ENCODE measurements around the gene SMARCC2.
A peak's percentile ranks its signal among the peaks of the same experiment; 100 is the strongest.
"Not testable (repeated sequence)": the region's sequence is repeated elsewhere in the genome, so short reads cannot be mapped to it uniquely, and the experiment has no call there.

Gene SMARCC2

GRCh38 chr12:56129206-56129941 lies 59.9 kb downstream of the SMARCC2 start:
- Mint-ChIP-seq H3K4me3 (peak overlapping the region; percentile 100), H3K27ac (peak overlapping the region; percentile 93), H3K4me1 (peaks cover 68% of the 10 kb centered on the region), H3K9me3 (no peaks in the 10 kb centered on the region), H3K27me3 (no peaks in the 10 kb centered on the region), H3K36me3 (peaks cover 39% of the 10 kb centered on the region)
- peak; percentile 69 for ATAC-seq

DNA sequence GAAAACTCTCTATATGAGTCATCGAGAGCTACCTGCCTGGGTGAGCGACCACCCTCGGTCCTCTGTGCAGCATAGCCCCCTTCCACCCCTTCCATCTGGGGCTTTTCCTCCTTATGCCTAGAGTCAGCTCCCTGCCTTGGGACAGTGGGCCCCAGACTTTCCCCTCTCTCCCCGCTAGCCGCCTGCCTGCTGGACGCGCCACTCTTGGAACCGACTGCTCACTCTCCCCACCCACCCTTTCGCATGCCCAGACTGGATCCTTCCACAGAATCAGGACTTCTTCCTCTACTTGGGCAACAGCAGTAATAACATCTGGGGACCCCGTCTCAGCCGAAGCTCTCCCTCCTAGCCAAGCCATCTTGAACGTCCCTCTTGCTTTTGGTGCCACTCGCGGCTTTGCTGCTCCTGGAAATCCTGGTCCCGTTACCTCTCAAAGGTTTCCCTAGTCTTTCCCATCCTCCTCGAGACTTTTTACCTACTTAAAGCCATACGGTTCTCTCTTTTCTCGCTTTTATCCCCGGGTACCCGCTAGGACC lies 60.5 kb downstream of the SMARCC2 start:
- H3K4me3 Mint-ChIP-seq: peak overlapping the region; percentile 100
- H3K4me1 Mint-ChIP-seq: peaks cover 68% of the 10 kb centered on the region
- peaks cover 33% of the 10 kb centered on the region for H3K36me3 Mint-ChIP-seq
- peak overlapping the region; percentile 93 for H3K27ac Mint-ChIP-seq
- no peaks in the 10 kb centered on the region for H3K9me3 Mint-ChIP-seq
- H3K27me3 Mint-ChIP-seq: no peaks in the 10 kb centered on the region
- no peak for ATAC-seq

DNA sequence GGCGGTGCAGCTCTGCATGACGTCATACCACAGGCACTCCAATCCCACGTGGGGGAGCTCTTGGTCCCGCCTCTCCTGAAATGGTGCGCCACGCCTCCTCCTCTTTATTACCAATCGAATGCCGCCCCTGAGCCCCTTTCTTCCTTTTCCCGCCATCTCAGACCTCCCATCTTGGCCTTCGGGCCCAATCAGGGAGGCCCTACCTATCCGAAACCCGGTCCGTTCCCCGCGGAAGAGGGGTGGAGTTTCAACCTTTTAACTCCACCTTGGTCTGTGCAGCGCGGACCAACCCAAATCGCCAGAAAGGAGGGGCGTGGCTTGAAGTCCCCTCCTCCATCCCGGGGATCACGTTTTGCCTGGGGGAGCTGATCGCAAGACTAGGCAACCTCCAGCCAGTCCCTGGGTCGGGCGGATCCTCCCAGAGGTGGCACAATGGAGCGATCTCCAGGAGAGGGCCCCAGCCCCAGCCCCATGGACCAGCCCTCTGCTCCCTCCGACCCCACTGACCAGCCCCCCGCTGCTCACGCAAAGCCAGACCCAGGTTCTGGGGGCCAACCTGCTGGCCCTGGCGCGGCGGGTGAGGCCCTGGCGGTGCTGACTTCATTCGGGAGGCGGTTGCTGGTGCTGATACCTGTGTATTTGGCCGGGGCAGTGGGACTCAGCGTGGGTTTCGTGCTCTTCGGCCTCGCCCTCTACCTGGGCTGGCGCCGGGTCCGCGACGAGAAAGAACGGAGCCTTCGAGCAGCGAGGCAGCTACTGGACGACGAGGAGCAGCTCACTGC lies 61.2 kb downstream of the SMARCC2 start, which contains the start of gene ESYT1:
Gene ESYT1, plus strand, starts transcription at position 380 of the 782 bp plus-strand sequence. Its CDS starts 53 bp downstream, at position 433.
- H3K27ac Mint-ChIP-seq: peak within 1 kb of the TSS; percentile 93
- no peaks in the 10 kb centered on the region for H3K9me3 Mint-ChIP-seq
- H3K4me1 Mint-ChIP-seq: peaks cover 68% of the 10 kb centered on the region
- H3K36me3 Mint-ChIP-seq: peaks cover 27% of the 10 kb centered on the region
- no peaks in the 10 kb centered on the region for H3K27me3 Mint-ChIP-seq
- peak; percentile 97 for ATAC-seq
- H3K4me3 Mint-ChIP-seq: peak within 1 kb of the TSS; percentile 100

DNA sequence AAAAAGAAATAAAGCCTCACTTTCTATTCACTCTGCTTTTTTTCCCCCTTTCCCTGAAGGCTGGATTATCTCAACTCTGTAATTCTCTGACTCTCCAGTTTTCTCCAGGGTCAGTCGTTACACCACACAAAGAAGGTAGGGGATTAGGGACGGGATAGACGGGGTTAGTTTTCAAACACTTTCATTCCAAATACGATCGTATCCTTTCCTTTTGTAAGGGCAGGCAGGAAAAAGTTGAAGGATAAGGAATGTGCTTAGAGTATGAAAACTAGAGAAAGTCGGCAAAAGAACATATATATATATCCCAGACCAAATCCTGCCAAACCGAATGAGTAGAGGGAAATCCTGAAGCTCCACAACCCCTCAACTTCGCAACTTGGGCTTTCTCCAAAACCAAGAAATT lies 61.8 kb downstream of the SMARCC2 start:
- Mint-ChIP-seq H3K36me3 (peaks cover 24% of the 10 kb centered on the region), H3K4me1 (peaks cover 65% of the 10 kb centered on the region), H3K27me3 (no peaks in the 10 kb centered on the region), H3K27ac (peak overlapping the region; percentile 93), H3K9me3 (no peaks in the 10 kb centered on the region), H3K4me3 (peak overlapping the region; percentile 100)
- no peak for ATAC-seq

DNA sequence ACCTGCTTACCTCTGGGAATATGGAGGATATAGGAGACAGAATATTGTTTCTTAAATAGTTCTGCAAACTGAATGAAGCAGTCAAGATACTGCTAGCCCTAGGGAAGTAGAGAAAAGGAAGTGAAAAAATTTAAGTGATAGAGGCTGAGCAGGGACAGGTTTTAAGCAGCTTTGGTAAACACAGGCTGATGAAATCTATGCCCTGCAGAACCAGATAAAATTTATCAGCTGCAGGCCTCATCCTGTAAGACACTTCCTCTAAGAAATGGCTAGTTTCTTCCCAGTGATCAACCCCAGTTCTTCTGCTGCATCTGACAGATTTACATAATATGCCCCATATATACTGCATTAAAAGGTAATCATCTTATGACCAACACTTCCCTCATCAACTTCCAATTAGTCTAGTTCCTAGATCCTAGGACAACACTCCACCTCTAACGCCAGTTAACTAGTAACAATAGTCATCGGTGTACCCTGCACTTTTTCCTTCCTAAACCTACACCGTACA lies 62.5 kb downstream of the SMARCC2 start:
- H3K36me3 Mint-ChIP-seq: peaks cover 17% of the 10 kb centered on the region
- peak overlapping the region; percentile 93 for H3K27ac Mint-ChIP-seq
- peaks cover 58% of the 10 kb centered on the region for H3K4me1 Mint-ChIP-seq
- no peak for ATAC-seq
- H3K4me3 Mint-ChIP-seq: peak overlapping the region; percentile 17
- H3K27me3 Mint-ChIP-seq: no peaks in the 10 kb centered on the region
- H3K9me3 Mint-ChIP-seq: no peaks in the 10 kb centered on the region

DNA sequence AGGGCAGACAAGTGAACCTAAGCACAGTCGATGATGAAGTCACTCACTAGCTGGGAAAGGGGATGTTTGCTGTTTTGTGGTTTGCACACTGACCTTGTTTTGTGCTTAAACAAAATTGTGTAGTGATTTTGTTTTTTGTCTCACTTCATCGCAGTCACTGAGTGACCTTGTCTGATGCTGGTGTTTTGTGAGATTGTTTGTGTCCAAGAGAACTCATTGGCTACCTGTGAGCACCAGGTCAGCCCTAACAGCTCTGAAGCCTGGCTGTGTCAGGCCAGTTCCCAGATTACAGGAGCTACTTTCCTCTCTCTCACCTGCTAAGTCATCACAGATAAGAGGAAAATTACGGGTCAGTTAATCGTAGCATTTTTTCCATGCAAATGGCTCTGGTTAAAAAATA lies 65.2 kb downstream of the SMARCC2 start:
- Mint-ChIP-seq H3K27ac (peak overlapping the region; percentile 40), H3K9me3 (no peaks in the 10 kb centered on the region), H3K36me3 (peaks cover 10% of the 10 kb centered on the region), H3K4me3 (no peak overlapping the region), H3K4me1 (peaks cover 49% of the 10 kb centered on the region), H3K27me3 (no peaks in the 10 kb centered on the region)
- ATAC-seq: no peak

DNA sequence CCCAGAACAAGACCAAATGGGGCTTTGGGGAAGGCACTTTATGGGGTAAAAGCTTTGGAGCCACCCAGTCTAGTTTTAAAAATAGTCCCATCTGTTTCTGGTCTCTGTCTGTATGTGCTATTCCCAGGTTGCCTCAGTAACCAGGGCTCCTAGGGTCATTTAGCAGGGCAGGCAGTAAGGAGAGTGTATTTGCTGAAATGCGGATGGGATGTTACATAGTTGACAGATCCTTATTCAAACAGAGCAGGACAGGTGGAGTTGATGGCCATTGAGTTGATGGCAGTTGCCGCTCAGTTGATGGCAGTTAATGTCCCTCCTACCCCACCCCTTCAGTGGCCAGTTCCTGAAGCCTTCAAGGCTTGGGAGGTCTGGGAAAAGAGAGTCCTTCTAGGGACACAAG lies 66.6 kb downstream of the SMARCC2 start:
- no peaks in the 10 kb centered on the region for H3K27me3 Mint-ChIP-seq
- H3K9me3 Mint-ChIP-seq: no peaks in the 10 kb centered on the region
- H3K27ac Mint-ChIP-seq: peak overlapping the region; percentile 27
- peaks cover 47% of the 10 kb centered on the region for H3K4me1 Mint-ChIP-seq
- peaks cover 13% of the 10 kb centered on the region for H3K36me3 Mint-ChIP-seq
- no peak overlapping the region for H3K4me3 Mint-ChIP-seq
- ATAC-seq: no peak

- no peaks in the 10 kb centered on the region for H3K27me3 Mint-ChIP-seq
- no peaks in the 10 kb centered on the region for H3K9me3 Mint-ChIP-seq
- no peak for ATAC-seq
- H3K36me3 Mint-ChIP-seq: peaks cover 26% of the 10 kb centered on the region
- peaks cover 36% of the 10 kb centered on the region for H3K4me1 Mint-ChIP-seq
- H3K4me3 Mint-ChIP-seq: no peak overlapping the region
- H3K27ac Mint-ChIP-seq: peak overlapping the region; percentile 27
These were observed 67.9 kb downstream of the SMARCC2 start for GRCh38 chr12:56121204-56121870.

DNA sequence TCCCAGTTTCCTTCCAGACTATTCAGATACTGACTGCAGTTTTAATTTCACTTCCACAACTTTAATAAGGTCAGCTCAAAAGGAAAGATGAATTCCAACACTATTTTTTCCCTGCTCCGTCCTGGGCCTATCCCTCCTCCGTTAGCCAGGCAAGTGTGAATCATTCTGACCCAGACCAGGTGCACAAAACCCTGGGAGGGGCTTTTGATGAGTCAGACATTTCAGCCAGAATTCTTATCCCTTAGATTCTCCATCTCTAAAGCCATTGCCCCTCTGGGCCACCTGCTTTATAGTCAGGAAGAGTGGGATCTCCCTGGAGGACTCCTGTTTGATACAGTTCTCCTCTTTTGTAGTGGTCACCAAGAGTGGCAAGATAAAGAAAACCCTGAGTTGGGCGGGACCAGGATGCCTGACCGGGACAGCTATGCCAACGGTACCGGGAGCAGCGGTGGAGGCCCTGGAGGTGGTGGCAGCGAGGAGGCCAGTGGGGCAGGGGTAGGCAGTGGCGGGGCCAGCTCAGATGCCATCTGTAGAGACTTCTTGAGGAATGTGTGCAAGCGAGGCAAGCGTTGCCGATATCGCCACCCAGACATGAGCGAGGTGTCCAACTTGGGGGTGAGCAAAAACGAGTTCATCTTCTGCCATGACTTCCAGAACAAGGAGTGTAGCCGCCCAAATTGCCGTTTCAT lies 69.0 kb downstream of the SMARCC2 start:
- ATAC-seq: no peak
- no peak overlapping the region for H3K4me3 Mint-ChIP-seq
- H3K27ac Mint-ChIP-seq: no peak overlapping the region
- H3K4me1 Mint-ChIP-seq: peaks cover 30% of the 10 kb centered on the region
- peaks cover 26% of the 10 kb centered on the region for H3K36me3 Mint-ChIP-seq
- H3K27me3 Mint-ChIP-seq: no peaks in the 10 kb centered on the region
- H3K9me3 Mint-ChIP-seq: no peaks in the 10 kb centered on the region

GRCh38 chr12:56119361-56119796 lies 69.9 kb downstream of the SMARCC2 start:
- H3K4me3 Mint-ChIP-seq: peak overlapping the region; percentile 100
- no peaks in the 10 kb centered on the region for H3K9me3 Mint-ChIP-seq
- peak overlapping the region; percentile 91 for H3K27ac Mint-ChIP-seq
- ATAC-seq: no peak
- H3K36me3 Mint-ChIP-seq: peaks cover 26% of the 10 kb centered on the region
- H3K27me3 Mint-ChIP-seq: no peaks in the 10 kb centered on the region
- peaks cover 30% of the 10 kb centered on the region for H3K4me1 Mint-ChIP-seq

GRCh38 chr12:56118688-56119357 lies 70.5 kb downstream of the SMARCC2 start:
- peak; percentile 3 for ATAC-seq
- Mint-ChIP-seq H3K4me3 (peak overlapping the region; percentile 100), H3K27me3 (no peaks in the 10 kb centered on the region), H3K27ac (peak overlapping the region; percentile 91), H3K9me3 (no peaks in the 10 kb centered on the region), H3K4me1 (peaks cover 30% of the 10 kb centered on the region), H3K36me3 (peaks cover 29% of the 10 kb centered on the region)

- Mint-ChIP-seq H3K9me3 (no peaks in the 10 kb centered on the region), H3K4me1 (peaks cover 30% of the 10 kb centered on the region), H3K36me3 (peaks cover 37% of the 10 kb centered on the region), H3K27ac (peak within 1 kb of the TSS; percentile 91), H3K4me3 (peak within 1 kb of the TSS; percentile 100), H3K27me3 (no peaks in the 10 kb centered on the region)
- peak; percentile 94 for ATAC-seq
These were observed 71.2 kb downstream of the SMARCC2 start, which contains the start of gene ZC3H10 for GRCh38 chr12:56117778-56118687. TSS of gene ZC3H10 (plus strand) at chr12:56118266. CDS start at chr12:56120563, 2,297 bp downstream.

DNA sequence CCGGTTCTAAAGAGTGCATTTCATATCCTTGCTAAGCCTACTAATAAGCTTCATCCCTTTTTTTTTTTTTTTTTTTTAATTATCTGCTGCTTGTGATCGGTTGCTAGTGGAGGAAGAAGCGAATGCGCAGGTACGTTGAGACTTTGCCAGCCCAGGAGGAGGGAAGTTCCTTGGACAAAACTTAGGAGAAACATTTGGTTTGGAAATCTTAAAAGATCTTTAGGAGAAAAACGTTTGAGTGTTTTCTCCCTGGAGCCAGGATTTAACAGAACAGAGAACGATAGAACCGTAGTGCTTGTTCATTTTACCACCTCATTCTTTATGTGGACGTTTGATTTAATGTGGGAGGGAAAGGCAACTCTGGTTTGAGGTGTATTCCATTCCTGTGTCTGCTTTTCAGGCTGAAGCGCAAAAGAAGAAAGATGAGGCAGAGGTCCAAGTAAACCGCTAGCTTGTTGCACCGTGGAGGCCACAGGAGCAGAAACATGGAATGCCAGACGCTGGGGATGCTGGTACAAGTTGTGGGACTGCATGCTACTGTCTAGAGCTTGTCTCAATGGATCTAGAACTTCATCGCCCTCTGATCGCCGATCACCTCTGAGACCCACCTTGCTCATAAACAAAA lies 72.1 kb downstream of the SMARCC2 start:
- H3K9me3 Mint-ChIP-seq, H3K27me3 Mint-ChIP-seq, ATAC-seq: not testable (repeated sequence)
- peaks cover 30% of the 10 kb centered on the region for H3K4me1 Mint-ChIP-seq
- H3K4me3 Mint-ChIP-seq: peak overlapping the region; percentile 100
- H3K27ac Mint-ChIP-seq: peak overlapping the region; percentile 91
- H3K36me3 Mint-ChIP-seq: peaks cover 44% of the 10 kb centered on the region
